22Rv1 (cell line): ENCODE measurements around the gene SFXN5.

Source experiments
- H3K27ac ChIP-seq: fragments of 450-650 bp; 2 replicates; pipeline ENCODE4 v1.5.1; 2017
- ZFX ChIP-seq: fragments of 450-650 bp; IDR thresholded peaks from 2 replicates; pipeline ENCODE4 v1.6.1; 2017; ENCODE audit warnings: antibody characterized with exemption, borderline replicate concordance
- TF ChIP-seq, protein P1 (sequence below): fragments of 450-650 bp; IDR thresholded peaks from 2 replicates; pipeline ENCODE4 v1.5.1; 2017; ENCODE audit warnings: mild to moderate bottlenecking

The SFXN5 gene

GRCh38 chr2:73063909-73064875 is 7.3 kb downstream of the SFXN5 start:
- TF ChIP-seq ZFX = no peak
- TF ChIP-seq, protein P1, sequence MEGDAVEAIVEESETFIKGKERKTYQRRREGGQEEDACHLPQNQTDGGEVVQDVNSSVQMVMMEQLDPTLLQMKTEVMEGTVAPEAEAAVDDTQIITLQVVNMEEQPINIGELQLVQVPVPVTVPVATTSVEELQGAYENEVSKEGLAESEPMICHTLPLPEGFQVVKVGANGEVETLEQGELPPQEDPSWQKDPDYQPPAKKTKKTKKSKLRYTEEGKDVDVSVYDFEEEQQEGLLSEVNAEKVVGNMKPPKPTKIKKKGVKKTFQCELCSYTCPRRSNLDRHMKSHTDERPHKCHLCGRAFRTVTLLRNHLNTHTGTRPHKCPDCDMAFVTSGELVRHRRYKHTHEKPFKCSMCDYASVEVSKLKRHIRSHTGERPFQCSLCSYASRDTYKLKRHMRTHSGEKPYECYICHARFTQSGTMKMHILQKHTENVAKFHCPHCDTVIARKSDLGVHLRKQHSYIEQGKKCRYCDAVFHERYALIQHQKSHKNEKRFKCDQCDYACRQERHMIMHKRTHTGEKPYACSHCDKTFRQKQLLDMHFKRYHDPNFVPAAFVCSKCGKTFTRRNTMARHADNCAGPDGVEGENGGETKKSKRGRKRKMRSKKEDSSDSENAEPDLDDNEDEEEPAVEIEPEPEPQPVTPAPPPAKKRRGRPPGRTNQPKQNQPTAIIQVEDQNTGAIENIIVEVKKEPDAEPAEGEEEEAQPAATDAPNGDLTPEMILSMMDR = no peak
- H3K27ac ChIP-seq = no peak overlapping the region

DNA sequence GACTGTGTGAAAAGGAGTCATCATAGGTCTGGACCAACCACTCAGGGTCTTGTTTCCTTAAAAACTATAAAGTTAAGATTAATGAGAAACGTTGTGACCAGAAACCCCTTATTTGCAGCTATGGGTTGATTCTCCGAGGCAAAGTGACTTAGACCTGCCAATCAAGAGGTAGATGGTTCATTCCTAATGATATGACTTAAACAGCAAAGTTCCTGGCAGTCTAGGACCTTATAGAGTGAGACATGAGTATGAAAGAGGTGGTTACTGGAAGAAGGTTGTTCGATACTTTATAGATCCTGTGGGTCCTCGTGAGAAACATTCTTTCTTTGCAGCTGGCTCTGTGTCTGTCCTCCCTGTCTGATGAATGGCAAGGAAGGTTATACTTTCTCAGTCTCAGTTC is 8.0 kb downstream of the SFXN5 start:
- H3K27ac ChIP-seq = no peak overlapping the region
- no peak for TF ChIP-seq ZFX
- TF ChIP-seq, protein P1 = no peak

DNA sequence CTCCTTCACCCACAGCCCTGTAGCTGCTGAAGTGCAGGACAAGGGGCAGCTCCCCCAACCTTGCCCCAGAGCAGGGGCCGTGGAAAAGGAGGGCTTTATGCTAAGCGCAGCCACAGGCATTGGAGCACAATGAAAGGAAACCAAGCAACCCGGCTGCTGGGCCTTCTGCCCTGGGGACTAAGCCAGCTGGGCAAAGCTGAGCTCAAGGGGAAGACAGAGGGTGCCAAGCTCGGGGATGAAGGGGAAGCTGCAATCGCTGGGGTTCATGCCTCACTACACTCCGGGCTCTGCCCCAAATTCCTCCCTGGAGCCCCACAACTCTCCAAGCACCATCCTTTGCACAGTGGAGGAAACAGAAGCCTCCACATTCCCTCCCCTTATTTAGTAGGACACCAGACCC is 12.4 kb downstream of the SFXN5 start:
- H3K27ac ChIP-seq = no peak overlapping the region
- TF ChIP-seq ZFX = no peak
- TF ChIP-seq, protein P1 = no peak

- no peak overlapping the region for H3K27ac ChIP-seq
- TF ChIP-seq, protein P1 = no peak
- TF ChIP-seq ZFX = no peak
Measured at GRCh38 chr2:73054980-73055379, 16.5 kb downstream of the SFXN5 start.

GRCh38 chr2:73053316-73054114 is 18.0 kb downstream of the SFXN5 start:
- H3K27ac ChIP-seq = no peak overlapping the region
- no peak for TF ChIP-seq ZFX
- TF ChIP-seq, protein P1 = no peak

GRCh38 chr2:73050121-73050545 is 21.4 kb downstream of the SFXN5 start:
- no peak overlapping the region for H3K27ac ChIP-seq
- TF ChIP-seq, protein P1 = no peak
- no peak for TF ChIP-seq ZFX
